ENCODE measurements around the gene NEO1. TPM values are rescaled to one million over a fixed set of nuclear protein-coding genes. Genes with fewer than 3 reads are reported as not detected.

NEO1 gene
- total and polyA plus RNA-seq, 2 of the 13 experiments (the other 11 are each of a cell fraction or from before 2014, with no cell fraction given) = 8.4 to 11.0 TPM

GRCh38 chr15:73171711-73172110 lies 119.4 kb downstream of the NEO1 start (continued):
- TF ChIP-seq ZUFSP (CRISPR knock-in tag; IDR thresholded peaks at IDR 0.05; ENCODE audit: borderline replicate concordance) (no peak), SMC3 (IDR thresholded peaks at IDR 0.05; ENCODE audit: low read length) (no peak)

- H3K9me3 ChIP-seq (ENCODE audit: low read length) = no peaks in the 10 kb centered on the region
- no peaks in the 10 kb centered on the region for H4K20me1 ChIP-seq (ENCODE audit: insufficient read depth, low read length)
- intact Hi-C loops (cut with micrococcal nuclease; ENCODE audit: unreplicated experiment) = no loop called here
- CTCF ChIA-PET (ENCODE audit: low intra/inter-chr PET ratio, low total read pairs) = no interaction called here
- ATAC-seq (no peak), FAIRE-seq (no peak), DNase-seq (ENCODE audit: low spot score) (no peak)
- in situ Hi-C loops (cut with HindIII; ENCODE audit: extremely low pct_ligation_motif_present, low pct_unique_long_range_greater_than_20kb) = no loop called here
- POLR2A ChIA-PET = no interaction called here
- H3K27ac ChIP-seq (ENCODE audit: extremely low read length, insufficient read depth, low read length) = no peak overlapping the region
- H3K36me3 ChIP-seq (replicated peaks in 1 of 2; ENCODE audit: control insufficient read depth in 1 of 2, insufficient read depth in 2 of 2, low read length in 2 of 2) = no peaks in the 10 kb centered on the region
- H3K4me3 ChIP-seq (replicated peaks in 1 of 3; ENCODE audit: insufficient read depth in 1 of 3, low read depth in 2 of 3, low read length in 3 of 3) = no peak overlapping the region
- no peak overlapping the region for H3K4me2 ChIP-seq (ENCODE audit: low read depth, low read length)
- no peaks in the 10 kb centered on the region for H3K4me1 ChIP-seq (ENCODE audit: insufficient read depth, low read length)
- H3K27me3 ChIP-seq (ENCODE audit: control insufficient read depth in 1 of 2, insufficient read depth in 2 of 2, low read length in 2 of 2) = no peaks in the 10 kb centered on the region
- no peaks in the 10 kb centered on the region for H3K79me2 ChIP-seq (ENCODE audit: insufficient read depth, low read length)
- no peak overlapping the region for H3K9ac ChIP-seq (ENCODE audit: insufficient read depth, low read depth, low read length)
- no peak overlapping the region for H2AFZ ChIP-seq (ENCODE audit: low read length)
- no TSS peak for BruUV-seq (replicated peaks)
- TF ChIP-seq E2F5 (CRISPR knock-in tag; conservative IDR thresholded peaks at IDR 0.05) = no peak
- no peak for TF ChIP-seq ATM (IDR thresholded peaks at IDR 0.05; ENCODE audit: borderline replicate concordance)
- TF ChIP-seq TEF (CRISPR knock-in tag; IDR thresholded peaks at IDR 0.05) = no peak
- no peak for TF ChIP-seq E2F2 (CRISPR knock-in tag; IDR thresholded peaks at IDR 0.05; ENCODE audit: borderline replicate concordance)
- TF ChIP-seq AGO1 (IDR thresholded peaks at IDR 0.05; ENCODE audit: low read depth, low read length, poor library complexity, severe bottlenecking) = no peak
- TF ChIP-seq ATF7 (IDR thresholded peaks at IDR 0.05) = no peak
- no peak for TF ChIP-seq ATF7 (CRISPR knock-in tag; IDR thresholded peaks at IDR 0.05)
- no peak for TF ChIP-seq KIAA2018 (CRISPR knock-in tag; IDR thresholded peaks at IDR 0.05; ENCODE audit: borderline replicate concordance)
- TF ChIP-seq TBP (CRISPR knock-in tag; IDR thresholded peaks at IDR 0.05) = no peak
Measured at GRCh38 chr15:73172508-73172907, 120.2 kb downstream of the NEO1 start.
